Stimulated activated CD8-positive, alpha-beta memory T cell treated with anti-CD3 and anti-CD28 coated beads, Interleukin-2, amount 100 ng/mL, for 1 hour (primary cell): ENCODE results near the gene APBA2.
"Not testable (repeated sequence)": the region's sequence is repeated elsewhere in the genome, so short reads cannot be mapped to it uniquely, and the experiment has no call there.

Source experiments
- DNase-seq, 2 donors: peaks; one replicate each; pipeline ENCODE4 v3.0.0-alpha.2; 2020; ENCODE audit warnings: low read depth in 2 of 2

Gene APBA2

DNA sequence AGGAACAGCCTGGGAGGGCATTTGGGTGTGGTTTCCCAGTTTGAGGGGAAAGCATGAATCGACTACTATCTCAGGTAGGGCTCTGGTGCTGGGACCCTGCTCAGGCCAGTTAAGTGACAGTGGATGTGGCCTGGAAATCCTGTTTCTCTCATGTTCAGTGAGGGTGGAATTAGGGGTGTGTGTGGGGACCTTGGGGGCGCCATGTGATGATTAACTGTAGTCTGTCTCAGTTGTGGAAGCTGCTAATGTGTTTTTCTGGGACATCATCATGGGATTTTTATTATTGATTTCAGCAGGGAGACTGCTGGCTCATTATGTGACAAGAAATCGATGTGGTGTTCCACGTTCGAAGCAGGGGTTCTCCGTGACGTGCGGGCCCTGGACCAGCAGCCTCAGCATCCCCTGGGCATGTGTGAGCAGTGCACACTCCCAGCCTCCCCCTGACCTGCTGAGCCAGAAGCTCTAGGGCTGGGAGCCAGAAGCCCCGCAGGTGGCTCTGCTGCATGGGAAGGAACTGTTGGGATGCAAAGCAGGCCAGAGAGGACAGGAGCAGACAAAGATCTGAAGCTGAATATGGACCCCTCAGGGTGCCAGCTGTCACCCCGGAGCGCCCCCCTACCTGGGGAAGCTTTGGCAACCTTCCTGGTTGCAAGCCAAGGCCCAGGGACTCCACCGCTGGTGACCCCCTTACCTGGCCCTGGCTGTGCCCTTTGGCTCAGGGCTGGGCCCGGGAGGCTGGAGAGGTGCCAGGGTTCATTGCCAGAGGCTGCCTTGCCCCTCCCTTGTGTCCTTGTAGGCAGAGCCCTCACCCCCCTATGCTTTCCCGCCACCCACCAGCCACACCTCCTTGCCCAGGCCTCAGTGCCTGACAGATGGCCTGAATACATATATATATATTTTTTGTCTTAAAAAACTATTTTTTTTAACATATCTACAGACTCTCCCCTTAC lies 149.8 kb downstream of the APBA2 start:
- no peak for DNase-seq

DNA sequence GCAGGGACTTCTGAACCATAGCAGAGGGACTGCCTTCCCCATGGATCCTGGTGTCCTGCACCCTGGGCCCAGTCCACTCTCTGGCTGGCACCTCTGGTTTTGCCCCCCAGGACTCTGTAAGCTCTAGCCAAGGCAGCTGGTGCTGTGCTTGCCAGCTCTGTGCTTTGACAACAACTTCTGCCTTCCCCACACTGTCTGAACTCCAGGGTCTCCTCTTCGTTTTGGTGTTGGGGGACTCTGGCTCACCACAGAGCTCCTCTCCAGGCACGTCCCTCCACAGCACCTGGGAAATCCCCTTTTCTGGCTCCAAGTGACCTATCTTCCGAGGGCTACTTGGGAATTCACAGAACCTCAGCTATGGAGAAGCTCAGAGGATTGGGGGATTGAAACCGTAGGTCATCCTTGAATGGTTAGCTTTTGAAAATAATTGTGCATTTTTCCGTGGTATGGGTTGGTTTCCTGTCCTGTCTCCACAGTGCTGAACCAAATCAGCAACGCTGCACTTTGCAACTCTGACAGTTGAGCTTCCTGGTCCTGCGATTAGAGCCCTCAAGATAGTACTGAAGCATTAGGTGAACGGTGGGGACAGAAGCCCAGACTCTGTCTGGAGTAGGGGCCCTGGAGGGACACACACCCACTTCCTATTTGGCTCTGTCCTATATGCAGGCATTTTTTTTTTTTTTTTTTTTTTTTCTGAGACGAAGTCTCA lies 152.4 kb downstream of the APBA2 start:
- no peak for DNase-seq

DNA sequence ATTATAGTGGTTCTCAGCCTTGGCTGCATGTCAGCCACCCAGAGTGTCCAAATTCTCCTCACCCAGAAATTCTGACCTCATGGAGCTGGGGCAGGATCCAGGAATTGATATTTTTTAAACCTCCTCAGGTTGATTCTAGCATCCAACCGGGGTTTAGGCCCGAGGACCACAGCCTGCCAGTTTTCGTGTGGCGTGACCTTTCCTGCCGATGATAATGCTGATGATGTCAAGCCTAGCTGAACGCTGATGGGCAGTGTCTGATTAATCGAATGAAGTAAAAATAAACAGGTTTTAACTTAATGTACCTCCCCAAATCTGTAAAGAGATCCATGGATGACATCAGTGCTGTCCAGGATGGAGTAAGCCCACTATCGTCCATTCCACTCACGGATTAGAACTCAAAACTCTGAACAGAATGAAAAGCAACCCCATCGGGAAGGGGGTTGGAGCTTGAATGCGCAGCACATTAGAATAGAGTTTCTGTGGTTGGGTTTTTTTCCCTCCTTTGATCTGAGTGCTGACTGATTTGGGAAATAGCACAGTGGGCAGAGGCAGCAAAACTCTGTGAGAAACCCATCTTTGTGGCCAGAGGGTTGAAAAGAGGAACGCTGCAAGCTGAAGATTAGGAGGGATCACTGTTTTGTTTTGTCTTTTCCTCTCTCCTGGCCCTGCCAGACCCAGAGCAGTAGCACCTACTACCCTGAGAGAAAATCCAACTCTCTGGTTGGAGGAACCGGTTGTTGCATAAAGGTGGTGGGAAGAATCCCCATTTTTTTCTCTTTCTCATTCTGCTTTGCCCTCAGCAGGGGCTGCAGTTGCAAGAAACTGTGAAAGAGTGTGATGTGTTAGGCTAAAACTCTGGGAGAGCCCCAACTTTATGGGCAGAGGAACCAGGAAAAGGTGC lies 153.9 kb downstream of the APBA2 start:
- DNase-seq = no peak

DNA sequence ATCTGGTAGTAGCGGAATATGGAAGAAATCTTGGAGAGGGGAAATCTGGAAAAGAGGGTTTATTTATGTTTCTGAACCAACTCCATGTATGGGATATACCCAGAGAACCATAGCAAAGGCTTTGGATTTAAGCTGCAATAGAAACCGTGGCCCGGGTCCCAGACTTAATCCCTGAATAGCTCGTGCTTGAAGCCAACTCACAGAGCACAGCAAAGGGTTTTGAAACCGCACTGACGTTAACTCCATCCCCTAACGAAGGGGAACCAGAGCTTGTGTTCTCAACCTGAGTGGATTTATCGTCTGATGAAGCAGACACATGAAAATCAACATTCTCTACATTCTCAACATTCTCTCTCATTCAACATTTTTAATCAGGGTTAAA lies 154.6 kb downstream of the APBA2 start:
- DNase-seq = no peak

DNA sequence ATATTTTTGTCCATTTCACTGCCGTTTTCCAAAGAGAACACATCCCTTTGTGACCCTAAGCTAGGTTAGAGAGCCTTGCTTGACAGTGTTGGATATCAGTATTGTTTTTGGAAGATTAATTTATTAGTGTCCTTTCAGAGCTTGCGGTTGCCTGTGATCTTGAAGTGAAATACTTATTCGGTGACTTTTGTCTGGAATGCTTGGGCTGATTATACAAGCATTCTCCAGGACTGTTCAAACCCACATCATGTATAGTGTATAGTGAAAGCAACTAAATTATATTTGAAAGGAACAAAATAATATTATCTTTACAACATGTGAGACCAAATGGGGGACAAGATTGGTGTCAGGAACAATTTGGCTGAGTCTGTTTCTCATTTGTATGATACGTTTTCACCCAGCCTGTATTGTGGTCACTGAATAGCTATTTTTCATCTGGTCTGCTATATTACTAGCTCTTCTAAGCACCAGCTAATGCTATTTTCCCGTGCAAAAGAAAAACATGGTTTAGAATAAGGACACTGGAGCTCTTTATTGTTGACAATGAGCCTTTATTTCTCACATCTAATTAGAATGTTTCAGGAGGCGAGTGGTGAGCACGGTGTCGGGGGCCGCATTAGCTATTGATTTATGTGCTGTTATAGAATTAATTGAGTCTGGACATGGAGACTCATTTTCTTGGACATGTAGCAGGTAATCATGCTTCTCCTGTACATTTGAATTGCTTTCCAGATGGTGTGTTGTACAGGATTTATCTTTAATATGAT lies 158.1 kb downstream of the APBA2 start:
- DNase-seq = no peak

DNA sequence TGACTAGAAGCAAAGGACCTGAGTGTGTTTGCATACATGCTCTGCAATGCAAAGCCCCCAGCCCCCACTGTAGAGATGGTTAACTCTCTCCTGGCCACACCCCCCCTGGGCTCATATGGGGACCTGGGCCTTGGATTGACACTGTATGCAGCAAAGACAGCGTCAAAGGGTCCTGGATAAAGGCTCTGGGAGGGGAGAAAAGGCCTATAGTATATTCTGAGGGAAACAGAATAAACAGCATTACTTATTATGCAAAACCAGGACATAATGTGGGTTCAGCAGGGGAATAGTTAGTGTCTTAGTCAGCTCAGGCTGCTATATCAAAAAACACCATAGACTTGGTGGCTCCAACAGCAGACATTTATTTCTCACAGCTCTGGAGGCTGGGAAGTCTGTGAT lies 158.7 kb downstream of the APBA2 start:
- no peak for DNase-seq

DNA sequence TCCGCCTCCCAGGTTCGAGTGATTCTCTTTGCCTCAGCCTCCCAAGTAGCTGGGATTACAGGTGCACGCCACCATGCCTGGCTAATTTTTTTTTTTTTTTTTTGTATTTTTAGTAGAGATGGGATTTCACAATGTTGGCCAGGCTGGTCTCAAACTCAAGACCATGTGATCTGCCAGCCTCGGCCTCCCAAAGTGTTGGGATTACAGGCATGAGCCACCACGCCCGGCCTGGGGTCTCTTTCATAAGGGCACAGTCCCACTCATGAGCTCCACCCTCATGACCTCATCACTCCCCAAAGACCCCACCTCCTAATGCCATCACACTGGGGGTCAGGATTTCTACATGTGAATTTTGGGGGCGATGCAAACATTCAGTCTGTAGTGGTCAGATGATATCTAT lies 159.4 kb downstream of the APBA2 start:
- not testable (repeated sequence) for DNase-seq

DNA sequence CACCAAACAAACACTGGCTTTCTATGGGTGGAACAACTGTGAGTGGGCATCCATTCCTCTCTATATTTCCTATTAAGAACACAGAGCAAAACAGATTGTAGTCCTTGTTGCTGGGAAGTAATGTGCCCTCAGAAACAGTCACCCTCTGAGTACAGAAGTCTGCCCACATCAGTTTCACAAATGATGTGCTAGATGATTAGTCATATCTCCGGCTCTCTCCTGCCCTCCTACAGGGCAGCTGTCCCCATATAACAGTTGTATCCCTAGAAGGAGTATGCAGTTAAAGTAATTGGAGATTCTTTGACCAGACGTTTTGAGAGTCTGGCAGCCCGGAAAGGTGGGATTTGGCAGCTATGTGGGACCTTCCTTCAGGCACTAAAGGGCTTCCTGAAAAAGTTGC lies 159.9 kb downstream of the APBA2 start:
- no peak for DNase-seq

DNA sequence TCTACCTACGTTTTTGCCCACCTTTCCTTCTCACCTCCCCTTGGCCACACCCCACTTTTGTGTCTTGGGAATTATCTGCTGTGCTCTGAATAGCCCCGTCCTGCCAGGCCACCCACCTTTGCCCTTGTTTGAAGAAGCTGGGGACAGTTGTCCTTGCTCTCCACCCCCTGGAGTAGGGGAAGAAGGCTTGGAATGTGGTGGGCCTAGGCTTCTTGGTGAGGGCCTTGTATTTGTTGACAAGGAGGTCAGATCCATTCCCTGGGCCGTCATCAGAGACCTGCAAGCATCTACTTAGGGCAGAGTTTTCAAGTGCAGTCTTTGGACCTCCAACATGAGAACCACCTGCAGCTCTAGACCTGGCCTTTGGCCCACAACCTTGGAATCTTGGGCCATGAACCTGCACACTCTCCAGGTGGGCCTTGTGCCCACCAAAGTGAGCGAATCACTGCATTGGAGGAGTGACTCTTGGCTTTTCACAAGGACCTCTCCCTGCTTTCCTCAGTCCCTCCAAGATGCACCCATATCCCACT lies 160.6 kb downstream of the APBA2 start:
- no peak for DNase-seq

DNA sequence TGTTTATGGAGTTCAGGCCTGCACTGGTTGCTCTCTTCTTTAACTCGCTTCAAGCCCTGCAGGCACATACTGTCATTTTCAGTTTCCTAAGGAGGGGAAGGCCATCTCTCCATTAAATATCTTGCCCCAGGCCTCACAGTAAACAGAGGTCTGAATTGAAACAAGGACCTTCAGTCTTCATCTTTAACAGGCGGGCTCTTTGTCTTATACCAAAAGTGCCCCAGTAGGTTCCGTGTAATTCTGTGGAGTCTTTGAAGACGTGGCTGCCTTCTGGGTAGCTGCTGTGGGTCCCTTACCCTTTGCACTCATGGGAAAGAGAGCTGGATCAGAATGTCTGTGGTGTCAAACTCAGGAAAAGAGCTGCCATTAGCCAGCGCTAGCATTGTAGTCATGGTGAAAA lies 161.2 kb downstream of the APBA2 start:
- no peak for DNase-seq

DNA sequence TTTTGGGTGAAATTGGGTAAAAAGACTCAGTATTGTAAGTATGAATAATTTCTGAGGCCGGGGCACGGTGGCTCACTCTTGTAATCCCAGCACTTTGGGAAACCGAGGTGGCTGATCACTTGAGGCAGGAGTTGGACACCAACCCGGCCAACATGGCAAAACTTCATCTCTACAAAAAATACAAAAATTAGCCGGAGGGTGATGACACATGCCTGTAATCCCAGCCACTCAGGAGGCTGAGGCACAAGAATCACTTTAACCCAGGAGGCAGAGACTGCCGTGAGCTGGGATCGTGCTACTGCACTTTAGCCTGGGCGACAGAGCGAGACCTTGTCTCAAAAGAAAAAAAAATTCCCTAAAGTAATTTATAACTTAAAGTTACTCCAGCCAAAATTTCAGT lies 162.2 kb downstream of the APBA2 start:
- DNase-seq = no peak

DNA sequence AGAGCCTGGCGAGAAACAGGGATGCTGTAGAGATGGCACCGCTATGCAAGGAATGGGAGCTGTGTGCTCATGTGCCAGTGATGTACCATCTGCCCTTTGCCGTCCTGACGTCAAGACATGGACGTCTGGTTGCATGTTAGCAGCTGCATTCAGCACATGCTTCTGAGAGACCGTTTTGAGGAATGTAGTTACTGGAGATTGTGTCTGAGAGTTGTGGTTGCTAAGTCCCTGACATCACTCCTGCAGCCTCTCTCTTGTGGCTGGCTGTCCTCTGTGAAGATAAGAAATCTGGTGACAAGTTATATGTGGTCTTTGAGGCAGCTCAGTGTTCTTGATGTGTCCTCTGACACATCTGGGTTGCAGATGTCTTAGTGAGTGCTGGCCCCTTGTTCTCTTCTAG lies 165.1 kb downstream of the APBA2 start:
- peak in 1 of 2 donors; percentile 12 for DNase-seq

DNA sequence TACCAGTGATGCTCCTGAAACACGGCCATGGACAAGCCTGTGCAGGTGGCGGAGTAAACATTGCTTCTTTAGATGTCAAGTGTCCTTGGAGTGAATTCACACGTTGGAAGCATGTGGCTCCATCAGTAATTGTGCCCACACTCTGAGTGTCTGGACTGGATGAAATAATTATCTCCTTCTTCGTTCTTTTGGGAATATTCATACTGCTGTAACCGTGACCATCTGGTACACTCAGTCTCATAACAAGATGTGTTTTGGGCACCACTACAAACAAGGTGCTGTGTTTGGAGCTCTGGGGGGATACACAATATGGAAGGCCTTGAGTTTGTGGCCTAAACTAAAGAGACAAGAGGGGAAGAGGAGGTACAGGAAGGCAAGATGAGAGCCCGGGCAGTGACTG lies 165.6 kb downstream of the APBA2 start:
- no peak for DNase-seq

DNA sequence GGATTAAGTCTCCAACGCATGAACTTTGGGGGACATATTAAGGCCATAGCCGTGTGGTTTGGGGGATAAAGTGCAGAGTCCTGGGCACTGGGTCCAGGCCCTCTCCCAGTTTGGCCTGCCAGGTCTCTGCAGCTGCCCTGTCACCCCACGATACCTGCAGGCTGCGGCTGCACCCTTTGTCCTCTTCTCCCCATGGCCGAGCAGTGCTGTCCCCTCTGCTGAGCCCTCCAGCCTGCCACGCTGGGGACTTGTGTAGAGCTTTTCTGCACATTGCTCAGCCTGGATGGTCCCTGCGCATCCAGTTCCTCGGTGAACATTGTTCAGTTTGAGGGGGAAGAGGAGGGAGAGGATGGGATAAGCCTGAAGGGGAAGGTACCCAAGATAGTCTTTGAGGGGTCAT lies 167.2 kb downstream of the APBA2 start:
- no peak for DNase-seq

DNA sequence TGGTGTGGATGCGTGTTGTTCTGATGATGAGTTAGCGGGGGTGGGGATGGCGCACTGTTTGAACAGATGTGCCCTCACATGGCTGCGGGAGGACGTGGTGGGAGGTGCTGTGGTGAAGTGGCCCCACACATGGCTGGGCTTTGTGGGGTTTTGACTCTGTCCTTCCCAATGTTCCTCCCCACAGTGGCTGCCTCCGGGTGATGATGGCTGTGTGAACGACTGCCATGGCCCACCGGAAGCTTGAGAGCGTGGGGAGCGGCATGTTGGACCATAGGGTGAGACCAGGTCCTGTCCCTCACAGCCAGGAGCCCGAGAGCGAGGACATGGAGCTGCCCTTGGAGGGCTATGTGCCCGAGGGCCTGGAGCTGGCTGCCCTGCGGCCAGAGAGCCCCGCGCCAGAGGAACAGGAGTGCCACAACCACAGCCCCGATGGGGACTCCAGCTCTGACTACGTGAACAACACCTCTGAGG lies 167.9 kb downstream of the APBA2 start:
- no peak for DNase-seq

DNA sequence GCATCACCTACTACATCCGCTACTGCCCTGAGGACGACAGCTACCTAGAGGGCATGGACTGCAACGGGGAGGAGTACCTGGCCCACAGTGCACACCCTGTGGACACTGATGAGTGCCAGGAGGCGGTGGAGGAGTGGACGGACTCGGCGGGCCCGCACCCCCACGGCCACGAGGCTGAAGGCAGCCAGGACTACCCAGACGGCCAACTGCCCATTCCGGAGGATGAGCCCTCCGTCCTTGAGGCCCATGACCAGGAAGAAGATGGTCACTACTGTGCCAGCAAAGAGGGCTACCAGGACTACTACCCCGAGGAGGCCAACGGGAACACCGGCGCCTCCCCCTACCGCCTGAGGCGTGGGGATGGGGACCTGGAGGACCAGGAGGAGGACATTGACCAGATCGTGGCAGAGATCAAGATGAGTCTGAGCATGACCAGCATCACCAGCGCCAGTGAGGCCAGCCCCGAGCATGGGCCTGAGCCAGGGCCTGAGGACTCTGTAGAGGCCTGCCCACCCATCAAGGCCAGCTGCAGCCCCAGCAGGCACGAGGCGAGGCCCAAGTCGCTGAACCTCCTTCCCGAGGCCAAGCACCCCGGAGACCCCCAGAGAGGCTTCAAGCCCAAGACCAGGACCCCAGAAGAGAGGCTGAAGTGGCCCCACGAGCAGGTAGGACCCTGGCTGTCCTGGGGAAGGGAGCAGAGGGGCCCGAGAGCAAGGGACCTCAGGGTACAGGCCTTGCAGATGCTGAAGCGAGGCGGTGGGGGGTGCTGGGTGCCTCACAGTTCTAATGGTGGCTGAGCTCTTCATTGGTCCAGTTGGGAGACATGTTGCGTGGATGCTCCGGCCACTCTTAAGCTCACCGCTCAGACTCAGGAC lies 168.6 kb downstream of the APBA2 start:
- no peak for DNase-seq

DNA sequence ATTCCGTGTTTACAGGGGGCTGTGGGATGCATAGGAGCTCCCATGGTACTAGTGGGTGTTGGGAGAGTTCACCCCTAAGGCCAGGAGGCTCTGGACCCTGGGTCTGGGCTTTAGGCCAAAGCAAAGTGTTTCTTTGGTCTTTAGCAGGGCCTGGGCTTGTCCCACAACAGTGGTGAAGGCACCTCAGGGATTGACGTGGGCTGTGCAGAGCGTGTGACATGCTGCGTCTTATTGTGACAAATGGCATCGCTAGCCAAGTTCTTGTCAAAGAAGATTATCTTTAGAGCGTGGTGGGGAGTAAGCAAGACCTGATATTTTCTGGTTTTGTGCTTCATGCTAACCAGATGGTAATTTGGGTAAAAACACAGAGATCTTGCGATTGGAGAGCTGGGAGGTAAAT lies 170.1 kb downstream of the APBA2 start:
- DNase-seq = no peak

DNA sequence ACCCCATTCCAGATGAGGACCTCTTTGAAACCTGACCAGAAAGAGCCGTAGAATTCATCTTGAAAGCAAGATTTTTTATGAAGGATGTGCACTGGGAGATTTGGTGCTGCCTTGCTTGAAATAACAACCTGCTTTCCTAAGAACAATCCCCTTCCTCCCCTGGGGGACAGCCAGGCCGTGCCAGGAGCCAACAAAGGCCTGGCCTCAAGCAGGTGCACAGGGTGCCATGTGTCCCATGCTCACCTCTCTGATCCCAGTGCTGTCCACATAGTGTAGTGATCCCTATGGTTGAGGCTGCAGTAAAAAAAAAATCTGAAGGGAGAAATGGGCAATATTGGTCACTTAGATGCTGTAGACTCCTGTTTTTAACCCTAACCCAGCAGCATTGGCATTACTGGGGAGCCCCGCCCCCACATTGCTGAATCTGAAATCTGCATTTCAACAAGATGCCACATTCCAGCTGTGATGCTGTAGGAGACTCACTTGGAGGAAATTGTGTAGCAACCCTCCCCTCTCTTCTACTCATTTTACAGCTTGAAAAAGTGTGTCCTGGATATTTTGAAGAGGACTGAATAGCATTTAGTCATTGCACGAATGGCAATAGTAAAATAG lies 171.2 kb downstream of the APBA2 start:
- DNase-seq = no peak

DNA sequence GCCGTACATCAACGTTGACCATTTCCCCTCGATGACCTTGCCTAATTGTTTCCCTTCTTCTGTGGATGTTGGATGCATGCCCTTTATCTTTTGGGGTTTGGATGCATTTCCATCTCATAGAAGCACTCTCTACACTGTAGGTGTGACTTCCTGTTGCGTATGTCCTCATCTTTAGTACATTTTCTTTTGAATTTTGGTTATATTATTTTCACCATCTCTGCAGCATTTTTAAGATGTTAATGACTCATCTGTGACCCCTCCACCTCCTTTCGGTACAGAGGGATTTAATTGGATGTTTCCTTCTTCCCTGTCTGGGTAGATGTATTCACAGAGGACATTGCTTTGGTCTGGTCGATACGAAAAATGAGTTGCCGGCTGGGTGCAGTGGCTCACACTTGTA lies 172.1 kb downstream of the APBA2 start:
- DNase-seq = no peak
